GM18520 (cell line): Measurements from ENCODE around the gene SAFB.
A peak's percentile ranks its signal among the peaks of the same experiment; 100 is the strongest.
"Not testable (repeated sequence)": the region's sequence is repeated elsewhere in the genome, so short reads cannot be mapped to it uniquely, and the experiment has no call there.

ENCODE experiments used
- ATAC-seq: cut with Tn5 transposase; IDR thresholded peaks from one replicate; pipeline ENCODE4 v1.9.1; 2021; ENCODE audit not compliant: unreplicated experiment

SAFB gene

GRCh38 chr19:5682107-5682482, 59.2 kb downstream of the SAFB start:
- no peak for ATAC-seq

- ATAC-seq = no peak
Measured at GRCh38 chr19:5683177-5683886, 60.4 kb downstream of the SAFB start.

- ATAC-seq = no peak
Measured at GRCh38 chr19:5684694-5685430, 62.0 kb downstream of the SAFB start.

GRCh38 chr19:5686326-5686646, 63.4 kb downstream of the SAFB start:
- no peak for ATAC-seq

- ATAC-seq = peak; percentile 32
Measured at GRCh38 chr19:5686647-5687359, 63.9 kb downstream of the SAFB start.

- ATAC-seq = no peak
Measured at GRCh38 chr19:5687360-5688198, 64.7 kb downstream of the SAFB start.

- not testable (repeated sequence) for ATAC-seq
Measured at GRCh38 chr19:5688262-5688881, 65.5 kb downstream of the SAFB start.

GRCh38 chr19:5690125-5690954, 67.5 kb downstream of the SAFB start, which contains the start of gene RPL36:
Gene RPL36, plus strand, starts transcription at chr19:5690295. Its CDS starts 213 bp downstream, at chr19:5690508.
- ATAC-seq = peak; percentile 39

- no peak for ATAC-seq
Measured at GRCh38 chr19:5690955-5691821, 68.3 kb downstream of the SAFB start.

- ATAC-seq = no peak
Measured at GRCh38 chr19:5691822-5692722, 69.2 kb downstream of the SAFB start.

GRCh38 chr19:5692723-5693194, 69.9 kb downstream of the SAFB start:
- ATAC-seq = no peak

- ATAC-seq = no peak
Measured at GRCh38 chr19:5693195-5694166, 70.6 kb downstream of the SAFB start.

- ATAC-seq = no peak
Measured at GRCh38 chr19:5694167-5694955, 71.5 kb downstream of the SAFB start.

GRCh38 chr19:5694956-5695648, 72.2 kb downstream of the SAFB start:
- ATAC-seq = no peak

GRCh38 chr19:5695649-5696195, 72.8 kb downstream of the SAFB start:
- ATAC-seq = no peak
